Measurements from ENCODE around the gene APMAP. TPM values are rescaled to one million over a fixed set of nuclear protein-coding genes. Genes with fewer than 3 reads are reported as not detected.

Gene APMAP
- total RNA-seq, 1 experiment from 2014 or later, result 82.7 TPM

- no peak overlapping the region for H3K4me2 ChIP-seq (ENCODE audit: low read length)
- no peak for ATAC-seq
- no peaks in the 10 kb centered on the region for H3K9me3 ChIP-seq (ENCODE audit: control insufficient read depth in 1 of 2, insufficient read depth in 1 of 2, low read depth in 1 of 2, low read length in 2 of 2)
- CTCF ChIA-PET, result no interaction called here
- POLR2A ChIA-PET, result no interaction called here
- RAD21 ChIA-PET (ENCODE audit: low non-redundant PET in 1 of 2, low total read pairs in 2 of 2, uncharacterized antibody in 2 of 2, unreplicated experiment in 2 of 2), result no interaction called here
- H3K9ac ChIP-seq (ENCODE audit: low read length), result no peak overlapping the region
- no peaks in the 10 kb centered on the region for H3K4me1 ChIP-seq (ENCODE audit: control insufficient read depth in 1 of 2, insufficient read depth in 2 of 2, low read length in 2 of 2)
- H3K36me3 ChIP-seq (ENCODE audit: control insufficient read depth in 1 of 2, insufficient read depth in 2 of 2, low read length in 2 of 2), result peaks cover 9 to 27% of the 10 kb centered on the region in 2 experiments; a peak in 3 of 4 replicates
- no TSS peak for BruUV-seq (replicated peaks)
- no peaks in the 10 kb centered on the region for H3K79me2 ChIP-seq (ENCODE audit: insufficient read depth, low read length)
- no peak overlapping the region for H3K4me3 ChIP-seq (replicated peaks in 1 of 2; ENCODE audit: low read depth in 1 of 2, low read length in 2 of 2)
- intact Hi-C loops (cut with micrococcal nuclease), result no loop called here
- H3K27ac ChIP-seq (ENCODE audit: low read depth, low read length), result no peak overlapping the region
- no peak overlapping the region for H2AFZ ChIP-seq (ENCODE audit: low read depth, low read length, poor library complexity, severe bottlenecking)
- H4K20me1 ChIP-seq (ENCODE audit: insufficient read depth), result no peaks in the 10 kb centered on the region
- H3K9me2 ChIP-seq (ENCODE audit: insufficient read depth), result no peaks in the 10 kb centered on the region
- H3K27me3 ChIP-seq (ENCODE audit: insufficient read depth, low read length), result no peaks in the 10 kb centered on the region
- TF ChIP-seq EGR1 (IDR thresholded peaks at IDR 0.05; ENCODE audit: low read depth), result no peak
- no peak for TF ChIP-seq RAD21 (IDR thresholded peaks at IDR 0.05; ENCODE audit: low read depth)
- DNase-seq (ENCODE audit: low read depth, low spot score), result no peak
These were observed 30.4 kb downstream of the APMAP start for GRCh38 chr20:24962182-24962492.

GRCh38 chr20:24961384-24962181 is 31.0 kb downstream of the APMAP start:
- H3K4me2 ChIP-seq (ENCODE audit: low read length), result no peak overlapping the region
- CTCF ChIA-PET, result no interaction called here
- ATAC-seq, result no peak
- TF ChIP-seq TCF7L2 (IDR thresholded peaks at IDR 0.05; ENCODE audit: borderline replicate concordance, extremely low read depth, insufficient read depth, insufficient read length), result no peak
- no peak for TF ChIP-seq POLR2AphosphoS5 (IDR thresholded peaks at IDR 0.05; ENCODE audit: low read depth, low read length)
- TF ChIP-seq REST (IDR thresholded peaks at IDR 0.05; ENCODE audit: low read depth), result no peak
- no peak for TF ChIP-seq SP1 (IDR thresholded peaks at IDR 0.05; ENCODE audit: low read depth)
- TF ChIP-seq RAD21 (IDR thresholded peaks at IDR 0.05; ENCODE audit: low read depth), result no peak
- no peak for TF ChIP-seq ZFX (IDR thresholded peaks at IDR 0.05)
- no peak for TF ChIP-seq ELF1 (IDR thresholded peaks at IDR 0.05; ENCODE audit: borderline replicate concordance, low read depth)
- no peak for TF ChIP-seq EZH2 (IDR thresholded peaks at IDR 0.05)
- TF ChIP-seq YY1 (IDR thresholded peaks at IDR 0.05; ENCODE audit: extremely low read depth, insufficient replicate concordance, low read depth, low read length), result no peak
- no peak for TF ChIP-seq CEBPB (IDR thresholded peaks at IDR 0.05; ENCODE audit: low read depth)
- TF ChIP-seq SRF (IDR thresholded peaks at IDR 0.05; ENCODE audit: low read depth), result no peak
- TF ChIP-seq MAX (IDR thresholded peaks at IDR 0.05), result no peak
- no peak for TF ChIP-seq POLR2A (IDR thresholded peaks at IDR 0.05; ENCODE audit: borderline replicate concordance, extremely low read depth, insufficient read depth, insufficient read length)
- TF ChIP-seq EZH2phosphoT487 (IDR thresholded peaks at IDR 0.05; ENCODE audit: borderline replicate concordance), result no peak
- no peak for TF ChIP-seq CTCF (IDR thresholded peaks at IDR 0.05 in 2 of 3, conservative IDR thresholded peaks at IDR 0.05 in 1 of 3; ENCODE audit: borderline replicate concordance in 1 of 3, insufficient read depth in 1 of 3, low read depth in 2 of 3, low read length in 2 of 3)

More at GRCh38 chr20:24961384-24962181, 31.0 kb downstream of the APMAP start:
- Histone ChIP-seq H3K9me2 (ENCODE audit: insufficient read depth) (no peaks in the 10 kb centered on the region), H3K27ac (ENCODE audit: low read depth, low read length) (no peak overlapping the region), H3K9me3 (ENCODE audit: control insufficient read depth in 1 of 2, insufficient read depth in 1 of 2, low read depth in 1 of 2, low read length in 2 of 2) (no peaks in the 10 kb centered on the region), H3K4me1 (ENCODE audit: control insufficient read depth in 1 of 2, insufficient read depth in 2 of 2, low read length in 2 of 2) (no peaks in the 10 kb centered on the region), H3K4me3 (replicated peaks in 1 of 2; ENCODE audit: low read depth in 1 of 2, low read length in 2 of 2) (no peak overlapping the region), H3K27me3 (ENCODE audit: insufficient read depth, low read length) (no peaks in the 10 kb centered on the region), H2AFZ (ENCODE audit: low read depth, low read length, poor library complexity, severe bottlenecking) (no peak overlapping the region), H3K9ac (ENCODE audit: low read length) (no peak overlapping the region), H3K79me2 (ENCODE audit: insufficient read depth, low read length) (no peaks in the 10 kb centered on the region), H4K20me1 (ENCODE audit: insufficient read depth) (no peaks in the 10 kb centered on the region), H3K36me3 (ENCODE audit: control insufficient read depth in 1 of 2, insufficient read depth in 2 of 2, low read length in 2 of 2) (peaks cover 9 to 27% of the 10 kb centered on the region in 2 experiments; a peak in 3 of 4 replicates)
- no TSS peak for BruUV-seq (replicated peaks)
- no peak for DNase-seq (ENCODE audit: low read depth, low spot score)
- intact Hi-C loops (cut with micrococcal nuclease), result no loop called here
- ChIA-PET POLR2A (no interaction called here), RAD21 (ENCODE audit: low non-redundant PET in 1 of 2, low total read pairs in 2 of 2, uncharacterized antibody in 2 of 2, unreplicated experiment in 2 of 2) (no interaction called here)
